Coronary artery (tissue), 2 donors: Measurements from ENCODE around the gene LRRC70.
"Not testable (repeated sequence)": the region's sequence is repeated elsewhere in the genome, so short reads cannot be mapped to it uniquely, and the experiment has no call there.

ENCODE experiments used
- DNase-seq: peaks from one replicate; pipeline ENCODE4 v3.0.0-alpha.2; 2017; ENCODE audit warnings: low spot score
- H3K27ac ChIP-seq, 2 donors: fragments of 200-600 bp; sonication (generic); one replicate each; pipeline ENCODE4 v1.5.1; 2016 to 2019
- H3K4me3 ChIP-seq: fragments of 200-600 bp; sonication (generic); 2 replicates; pipeline ENCODE4 v1.5.1; 2016; ENCODE audit warnings: mild to moderate bottlenecking, moderate library complexity
- CTCF ChIP-seq: fragments of 200-600 bp; sonication (generic); IDR thresholded peaks from one replicate; pipeline ENCODE4 v1.5.1; 2019; ENCODE audit warnings: antibody characterized with exemption

The LRRC70 gene

DNA sequence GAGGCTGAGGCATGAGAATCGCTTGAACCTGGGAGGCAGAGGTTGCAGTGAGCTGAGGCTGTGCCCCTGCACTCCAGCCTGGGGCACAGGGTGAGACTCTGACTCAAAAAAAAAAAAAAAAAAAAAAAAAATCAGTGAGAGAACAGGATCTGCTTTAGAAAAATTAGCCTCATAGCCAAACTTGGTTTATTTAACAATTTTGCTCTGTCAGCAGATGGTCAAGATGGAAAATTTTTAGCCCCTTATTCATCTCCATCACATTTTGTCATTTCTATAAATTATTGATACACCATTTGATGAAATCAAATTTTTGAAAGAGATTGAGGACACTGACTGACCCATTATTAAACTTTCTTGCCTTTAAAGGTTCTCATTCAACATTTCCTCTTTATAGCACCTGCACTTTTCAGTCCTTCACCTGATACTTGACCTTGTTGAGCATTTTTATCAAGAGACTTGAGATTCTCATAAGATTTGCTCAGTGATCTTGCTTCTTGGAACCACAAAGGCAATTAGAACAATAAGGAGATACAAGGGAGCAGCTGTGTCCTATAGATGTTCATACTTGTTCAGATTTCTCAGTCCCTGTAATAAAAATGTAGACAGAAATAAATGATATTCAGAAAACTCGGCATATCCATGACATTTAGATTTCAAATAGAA lies 38.1 kb downstream of the LRRC70 start:
- no peak for TF ChIP-seq CTCF
- DNase-seq: no peak
- Histone ChIP-seq H3K4me3 (no peak overlapping the region), H3K27ac (no peak overlapping the region)

DNA sequence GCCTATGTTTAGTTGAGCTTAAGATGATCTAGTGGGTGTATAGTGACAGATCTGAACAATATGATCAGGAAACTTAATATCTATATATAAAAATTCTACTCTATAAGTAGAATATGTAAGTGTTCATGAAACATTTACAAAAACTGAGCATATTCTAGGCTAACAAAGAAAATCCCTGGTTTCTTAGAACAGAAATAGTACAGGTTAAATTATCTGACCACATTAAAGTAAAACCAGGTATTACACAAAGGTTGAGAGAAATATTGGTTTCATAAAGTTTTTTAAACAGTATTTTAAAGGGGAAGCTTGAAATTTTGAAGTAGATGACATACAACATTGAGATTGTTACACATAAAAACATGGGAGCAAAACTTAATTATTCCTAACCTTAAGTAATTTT lies 39.3 kb downstream of the LRRC70 start:
- H3K27ac ChIP-seq: no peak overlapping the region
- DNase-seq: no peak
- H3K4me3 ChIP-seq: no peak overlapping the region
- TF ChIP-seq CTCF: no peak

- TF ChIP-seq CTCF: no peak
- DNase-seq: no peak
- H3K4me3 ChIP-seq: no peak overlapping the region
- no peak overlapping the region for H3K27ac ChIP-seq
Observed at GRCh38 chr5:62620761-62621160, 42.1 kb downstream of the LRRC70 start.

DNA sequence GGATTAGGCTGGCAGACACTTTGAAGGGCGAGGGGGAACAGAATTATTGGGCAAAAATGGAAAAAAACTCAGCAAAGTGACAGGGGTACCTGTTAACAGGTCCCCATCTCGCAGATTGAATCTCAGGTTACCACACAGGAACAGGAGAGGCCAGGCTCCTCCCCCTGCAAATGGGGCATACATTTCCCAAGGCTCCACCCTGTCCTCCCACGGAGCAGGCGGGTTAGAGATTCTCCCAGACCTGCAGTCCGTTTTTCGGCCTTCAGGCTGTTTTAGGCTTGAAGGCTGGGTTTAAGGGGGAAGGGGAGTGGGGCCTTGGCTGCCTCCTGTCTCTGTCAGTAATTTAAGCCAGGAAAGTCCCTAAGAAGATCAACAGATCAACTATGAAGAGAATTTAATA lies 42.7 kb downstream of the LRRC70 start:
- H3K4me3 ChIP-seq: no peak overlapping the region
- no peak overlapping the region for H3K27ac ChIP-seq
- no peak for DNase-seq
- no peak for TF ChIP-seq CTCF

DNA sequence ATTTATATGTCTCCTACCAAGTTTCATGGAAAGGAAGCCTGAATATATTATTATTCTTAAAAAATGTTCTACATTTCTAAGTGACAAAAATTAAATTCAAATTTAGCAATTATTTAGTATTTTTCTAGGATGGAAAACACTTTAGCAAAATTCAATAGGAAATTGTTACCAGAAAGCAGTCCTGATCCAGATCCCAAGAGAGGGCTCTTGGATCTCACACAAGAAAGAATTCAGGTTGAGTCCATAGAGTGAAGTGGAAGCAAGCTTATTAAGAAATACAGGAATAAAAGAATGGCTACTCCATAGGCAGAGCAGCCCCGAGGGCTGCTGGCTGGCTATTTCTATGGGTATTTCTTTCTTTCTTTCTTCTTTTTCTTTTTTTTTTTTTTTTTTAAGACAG lies 44.7 kb downstream of the LRRC70 start:
- TF ChIP-seq CTCF: no peak

DNA sequence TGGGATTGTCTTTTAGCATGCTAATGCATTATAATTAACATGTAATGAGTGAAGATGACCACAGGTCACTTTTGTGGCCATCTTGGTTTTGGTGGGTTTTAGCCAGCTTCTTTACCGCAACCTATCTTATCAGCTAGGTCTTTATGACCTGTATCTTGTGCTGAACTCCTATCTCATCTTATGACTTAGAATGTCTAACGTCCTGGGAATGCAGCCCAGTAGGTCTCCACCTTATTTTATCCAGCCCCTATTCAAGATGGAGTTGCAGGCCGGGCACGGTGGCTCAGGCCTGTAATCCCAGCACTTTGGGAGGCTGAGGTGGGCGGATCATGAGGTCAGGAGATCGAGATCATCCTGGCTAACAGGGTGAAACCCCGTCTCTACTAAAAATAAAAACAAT lies 45.8 kb downstream of the LRRC70 start:
- H3K27ac ChIP-seq, DNase-seq, H3K4me3 ChIP-seq: not testable (repeated sequence)

More for the DNA sequence above, 44.7 kb downstream of the LRRC70 start:
- DNase-seq: no peak
- Histone ChIP-seq H3K27ac (no peak overlapping the region), H3K4me3 (no peak overlapping the region)

GRCh38 chr5:62626534-62626933 lies 47.9 kb downstream of the LRRC70 start:
- DNase-seq: no peak
- no peak for TF ChIP-seq CTCF
- Histone ChIP-seq H3K4me3 (no peak overlapping the region), H3K27ac (no peak overlapping the region)

GRCh38 chr5:62627121-62627520 lies 48.5 kb downstream of the LRRC70 start:
- TF ChIP-seq CTCF: no peak
- DNase-seq: no peak

More at GRCh38 chr5:62627121-62627520, 48.5 kb downstream of the LRRC70 start:
- no peak overlapping the region for H3K4me3 ChIP-seq
- no peak overlapping the region for H3K27ac ChIP-seq
